Measurements from ENCODE around the gene TSHZ3.

GRCh38 chr19:31370216-31370615 lies 21.0 kb upstream of the TSHZ3 start:
- TF ChIP-seq, protein P1, sequence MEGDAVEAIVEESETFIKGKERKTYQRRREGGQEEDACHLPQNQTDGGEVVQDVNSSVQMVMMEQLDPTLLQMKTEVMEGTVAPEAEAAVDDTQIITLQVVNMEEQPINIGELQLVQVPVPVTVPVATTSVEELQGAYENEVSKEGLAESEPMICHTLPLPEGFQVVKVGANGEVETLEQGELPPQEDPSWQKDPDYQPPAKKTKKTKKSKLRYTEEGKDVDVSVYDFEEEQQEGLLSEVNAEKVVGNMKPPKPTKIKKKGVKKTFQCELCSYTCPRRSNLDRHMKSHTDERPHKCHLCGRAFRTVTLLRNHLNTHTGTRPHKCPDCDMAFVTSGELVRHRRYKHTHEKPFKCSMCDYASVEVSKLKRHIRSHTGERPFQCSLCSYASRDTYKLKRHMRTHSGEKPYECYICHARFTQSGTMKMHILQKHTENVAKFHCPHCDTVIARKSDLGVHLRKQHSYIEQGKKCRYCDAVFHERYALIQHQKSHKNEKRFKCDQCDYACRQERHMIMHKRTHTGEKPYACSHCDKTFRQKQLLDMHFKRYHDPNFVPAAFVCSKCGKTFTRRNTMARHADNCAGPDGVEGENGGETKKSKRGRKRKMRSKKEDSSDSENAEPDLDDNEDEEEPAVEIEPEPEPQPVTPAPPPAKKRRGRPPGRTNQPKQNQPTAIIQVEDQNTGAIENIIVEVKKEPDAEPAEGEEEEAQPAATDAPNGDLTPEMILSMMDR (IDR thresholded peaks at IDR 0.05), result no peak
- TF ChIP-seq POLR2A (IDR thresholded peaks at IDR 0.05), result no peak

Measured in heart left ventricle (tissue), 13 donors.